Colonic mucosa (tissue), 4 donors: ENCODE results near the gene ACSF2. TPM values are rescaled to one million over a fixed set of nuclear protein-coding genes. Genes with fewer than 3 reads are reported as not detected.

Experiments
- DNase-seq: peaks from one replicate; pipeline ENCODE4 v3.0.0-alpha.2; 2020
- H3K27ac ChIP-seq: fragments of 200-600 bp; one replicate; pipeline ENCODE4 v1.8.0; 2021
- H3K27me3 ChIP-seq: fragments of 200-600 bp; one replicate; pipeline ENCODE4 v1.8.0; 2021
- H3K36me3 ChIP-seq: fragments of 200-600 bp; one replicate; pipeline ENCODE4 v1.8.0; 2021
- H3K4me1 ChIP-seq: fragments of 200-600 bp; one replicate; pipeline ENCODE4 v1.8.0; 2021; ENCODE audit warnings: mild to moderate bottlenecking
- H3K4me3 ChIP-seq: fragments of 200-600 bp; one replicate; pipeline ENCODE4 v1.8.0; 2021
- H3K9ac ChIP-seq, 2 donors: one replicate each; pipeline ENCODE4 v1.7.0; 2013; ENCODE audit warnings: control low read depth in 2 of 2, low read depth in 2 of 2, low read length in 2 of 2
- H3K9me3 ChIP-seq: fragments of 200-600 bp; one replicate; pipeline ENCODE4 v1.8.0; 2021
- intact Hi-C: fragments of 100-400 bp; cut with DNase I; formaldehyde crosslinking; loops from one replicate; pipeline ENCODE4 v1.14.1; 2022
- total RNA-seq, 2 donors: library from RNA; stranded (reverse); fragmentation: NEBNext Ultra II Directional in 1 of 2; extraction: Animal tissue kit (Norgen Biotek cat#: 25700) in 1 of 2; gene quantifications; one replicate each; pipeline ENCODE4 v1.2.1, GENCODE V29; 2021
- TF ChIP-seq, protein P1 (sequence below): fragments of 200-600 bp; IDR thresholded peaks from one replicate; pipeline ENCODE4 v1.8.0; 2022; ENCODE audit warnings: antibody characterized with exemption, mild to moderate bottlenecking
- donor health status: healthy.
- donor health status: DM: no; HTN: no; CAD: no.
- donor health status: DM: no; HTN: no; CAD: no.

The ACSF2 gene
- total RNA-seq, 2 donors from 2014 or later, result 50.8 to 119 TPM

DNA sequence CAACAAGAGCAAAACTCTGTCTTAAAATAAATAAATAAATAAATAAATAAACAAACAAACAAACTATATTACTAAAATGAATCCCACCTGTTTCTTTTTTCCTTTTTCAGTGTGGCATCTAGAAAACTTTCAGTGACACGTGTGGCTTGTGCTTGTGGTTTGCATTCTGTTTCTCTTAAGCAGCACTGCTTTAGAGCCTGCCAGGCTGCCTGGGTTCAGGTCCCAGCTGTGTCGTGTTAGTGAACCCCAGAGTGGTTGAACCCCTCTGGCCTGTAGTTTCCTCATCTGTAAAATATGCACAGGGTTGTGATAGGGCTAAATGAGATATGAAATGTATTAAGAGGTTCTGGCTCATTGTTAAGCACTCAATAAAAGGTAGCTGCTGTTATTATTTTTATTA, 94.5 kb downstream of the ACSF2 start:
- TF ChIP-seq, protein P1, sequence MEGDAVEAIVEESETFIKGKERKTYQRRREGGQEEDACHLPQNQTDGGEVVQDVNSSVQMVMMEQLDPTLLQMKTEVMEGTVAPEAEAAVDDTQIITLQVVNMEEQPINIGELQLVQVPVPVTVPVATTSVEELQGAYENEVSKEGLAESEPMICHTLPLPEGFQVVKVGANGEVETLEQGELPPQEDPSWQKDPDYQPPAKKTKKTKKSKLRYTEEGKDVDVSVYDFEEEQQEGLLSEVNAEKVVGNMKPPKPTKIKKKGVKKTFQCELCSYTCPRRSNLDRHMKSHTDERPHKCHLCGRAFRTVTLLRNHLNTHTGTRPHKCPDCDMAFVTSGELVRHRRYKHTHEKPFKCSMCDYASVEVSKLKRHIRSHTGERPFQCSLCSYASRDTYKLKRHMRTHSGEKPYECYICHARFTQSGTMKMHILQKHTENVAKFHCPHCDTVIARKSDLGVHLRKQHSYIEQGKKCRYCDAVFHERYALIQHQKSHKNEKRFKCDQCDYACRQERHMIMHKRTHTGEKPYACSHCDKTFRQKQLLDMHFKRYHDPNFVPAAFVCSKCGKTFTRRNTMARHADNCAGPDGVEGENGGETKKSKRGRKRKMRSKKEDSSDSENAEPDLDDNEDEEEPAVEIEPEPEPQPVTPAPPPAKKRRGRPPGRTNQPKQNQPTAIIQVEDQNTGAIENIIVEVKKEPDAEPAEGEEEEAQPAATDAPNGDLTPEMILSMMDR, result no peak
- intact Hi-C loops, result no loop called here
- H3K9me3 ChIP-seq, result no peaks in the 10 kb centered on the region
- H3K36me3 ChIP-seq, result no peaks in the 10 kb centered on the region
- H3K27me3 ChIP-seq, result no peaks in the 10 kb centered on the region
- H3K4me3 ChIP-seq, result no peak overlapping the region
- DNase-seq, result no peak
- no peaks in the 10 kb centered on the region for H3K4me1 ChIP-seq
- no peak overlapping the region for H3K27ac ChIP-seq
- no peak overlapping the region for H3K9ac ChIP-seq

DNA sequence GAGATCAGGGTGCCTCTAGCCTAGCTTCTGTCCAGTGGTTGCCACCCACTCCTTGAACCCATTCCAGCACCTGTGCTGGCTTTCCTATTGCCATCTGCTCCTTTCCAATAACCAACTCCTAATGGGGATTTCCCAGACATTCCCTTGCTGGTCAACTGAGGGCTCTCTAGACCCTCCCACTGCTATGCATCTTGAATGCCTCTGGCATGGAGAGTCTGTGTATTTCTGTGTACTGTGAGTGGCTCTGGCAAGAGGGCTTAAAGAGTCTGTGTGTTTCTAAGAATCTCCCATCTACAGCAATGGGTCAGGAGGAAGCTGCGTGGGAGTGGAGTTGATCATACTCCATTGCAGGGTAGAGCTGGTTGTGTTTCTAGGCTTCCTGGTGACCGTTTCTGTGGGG, 95.5 kb downstream of the ACSF2 start:
- DNase-seq, result no peak
- Histone ChIP-seq H3K9ac (no peak overlapping the region), H3K36me3 (no peaks in the 10 kb centered on the region), H3K27me3 (no peaks in the 10 kb centered on the region), H3K9me3 (no peaks in the 10 kb centered on the region), H3K4me3 (no peak overlapping the region), H3K4me1 (no peaks in the 10 kb centered on the region), H3K27ac (no peak overlapping the region)
- intact Hi-C loops, result no loop called here
- TF ChIP-seq, protein P1, result no peak

DNA sequence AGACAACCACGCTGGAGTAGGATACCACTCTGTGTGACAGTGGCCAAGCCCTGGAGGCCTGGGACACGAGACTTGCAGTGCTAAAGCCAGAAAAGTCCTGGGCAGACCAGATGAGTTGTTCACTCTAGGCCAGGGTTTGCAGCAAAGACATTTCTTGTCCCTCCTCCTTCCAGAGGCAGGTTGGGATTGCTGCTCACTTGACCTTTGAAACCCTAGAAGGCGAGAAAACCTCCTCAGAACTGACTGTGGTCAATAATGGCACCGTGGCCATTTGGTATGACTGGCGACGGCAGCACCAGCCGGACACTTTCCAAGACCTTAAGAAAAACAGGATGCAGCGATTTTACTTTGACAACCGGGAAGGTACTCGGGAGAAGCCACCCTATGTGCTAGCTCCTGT, 96.7 kb downstream of the ACSF2 start:
- intact Hi-C loops, result no loop called here
- Histone ChIP-seq H3K4me3 (no peak overlapping the region), H3K27ac (no peak overlapping the region), H3K9me3 (no peaks in the 10 kb centered on the region), H3K9ac (no peak overlapping the region), H3K36me3 (no peaks in the 10 kb centered on the region), H3K27me3 (no peaks in the 10 kb centered on the region), H3K4me1 (no peaks in the 10 kb centered on the region)
- TF ChIP-seq, protein P1, result no peak
- DNase-seq, result no peak

DNA sequence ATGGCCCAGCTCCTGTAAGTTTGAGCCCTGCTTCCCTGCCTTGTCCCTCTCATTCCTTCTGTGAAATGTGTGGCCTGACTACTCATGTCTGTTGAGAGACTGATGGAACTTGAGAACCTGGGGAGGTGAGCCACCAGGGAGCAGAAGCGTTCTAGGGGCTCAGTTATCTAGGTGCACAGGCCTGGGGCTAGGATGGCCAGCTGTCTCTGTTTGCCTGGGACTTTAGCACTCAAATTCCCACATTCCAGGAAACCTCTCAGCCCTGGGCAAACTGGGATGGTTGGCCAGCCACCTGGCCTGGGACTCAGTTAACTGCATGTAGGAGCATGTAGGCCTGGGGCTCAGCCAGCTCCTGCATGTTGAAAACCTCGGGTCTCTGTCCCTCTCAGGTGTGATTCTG, 97.2 kb downstream of the ACSF2 start:
- Histone ChIP-seq H3K9me3 (no peaks in the 10 kb centered on the region), H3K36me3 (no peaks in the 10 kb centered on the region), H3K4me1 (no peaks in the 10 kb centered on the region), H3K27me3 (no peaks in the 10 kb centered on the region), H3K9ac (no peak overlapping the region), H3K4me3 (no peak overlapping the region), H3K27ac (no peak overlapping the region)
- DNase-seq, result no peak
- TF ChIP-seq, protein P1, result no peak
- intact Hi-C loops, result no loop called here

Other genes starting within 250 kb of the ACSF2 start
- 100 to 1,000 TPM in 1 of 2 donors, 10 to 100 TPM in 1; 74.7 to 127 TPM for gene COL1A1, start 224.6 kb upstream of the ACSF2 start, total RNA-seq
- 10 to 100 TPM; 11.1 to 18.5 TPM for gene TMEM92, start 151.8 kb upstream of the ACSF2 start, total RNA-seq
- 10 to 100 TPM; 15.6 to 28.5 TPM for gene XYLT2, start 80.1 kb upstream of the ACSF2 start, total RNA-seq
- gene MRPL27, start 53.0 kb upstream of the ACSF2 start, total RNA-seq, result 100 to 1,000 TPM in 1 of 2 donors, 10 to 100 TPM in 1; 71.7 to 135 TPM
- 10 to 100 TPM in 1 of 2 donors, 1 to 10 TPM in 1; 1.8 to 10.1 TPM for gene EME1, start 53.0 kb upstream of the ACSF2 start, total RNA-seq
- gene LRRC59, start 28.7 kb upstream of the ACSF2 start, total RNA-seq, result 100 to 1,000 TPM; 147 to 265 TPM
- 1 to 10 TPM; 1.8 to 3.6 TPM for gene CHAD, start 42.7 kb downstream of the ACSF2 start, total RNA-seq
- 10 to 100 TPM; 22.2 to 29.3 TPM for gene RSAD1, start 52.6 kb downstream of the ACSF2 start, total RNA-seq
- 1 to 10 TPM in 1 of 2 donors, under 1 TPM in 1; 0.56 to 2.8 TPM for gene MYCBPAP, start 82.2 kb downstream of the ACSF2 start, total RNA-seq
- gene EPN3, start 106.5 kb downstream of the ACSF2 start, total RNA-seq, result 10 to 100 TPM; 18.3 to 79.8 TPM
- 10 to 100 TPM; 41.6 to 53.1 TPM for gene SPATA20, start 121.0 kb downstream of the ACSF2 start, total RNA-seq
- gene CACNA1G, start 134.5 kb downstream of the ACSF2 start, total RNA-seq, result under 1 TPM; 0.07 to 0.19 TPM
- 100 to 1,000 TPM; 187 to 226 TPM for gene ABCC3, start 208.7 kb downstream of the ACSF2 start, total RNA-seq